ENCODE measurements around the gene PCNX2.

Gene PCNX2

GRCh38 chr1:233256789-233257188, 38.7 kb downstream of the PCNX2 start:
- no peak for DNase-seq

GRCh38 chr1:233256191-233256590, 39.3 kb downstream of the PCNX2 start:
- no peak for DNase-seq

GRCh38 chr1:233255145-233255544, 40.4 kb downstream of the PCNX2 start:
- DNase-seq = no peak

- no peak for DNase-seq
These were observed 41.6 kb downstream of the PCNX2 start for GRCh38 chr1:233253832-233254331.

- DNase-seq = no peak
These were observed 42.2 kb downstream of the PCNX2 start for GRCh38 chr1:233253231-233253831.

GRCh38 chr1:233252441-233252840, 43.1 kb downstream of the PCNX2 start:
- DNase-seq = no peak

GRCh38 chr1:233251201-233251720, 44.3 kb downstream of the PCNX2 start:
- DNase-seq = no peak

- no peak for DNase-seq
These were observed 47.5 kb downstream of the PCNX2 start for GRCh38 chr1:233248014-233248413.

- no peak for DNase-seq
These were observed 48.6 kb downstream of the PCNX2 start for GRCh38 chr1:233246965-233247364.

- no peak for DNase-seq
These were observed 50.2 kb downstream of the PCNX2 start for GRCh38 chr1:233245191-233245765.

GRCh38 chr1:233244183-233244582, 51.3 kb downstream of the PCNX2 start:
- no peak for DNase-seq

- DNase-seq = no peak
These were observed 52.6 kb downstream of the PCNX2 start for GRCh38 chr1:233242827-233243483.

GRCh38 chr1:233241759-233242158, 53.8 kb downstream of the PCNX2 start:
- DNase-seq = no peak

- no peak for DNase-seq
These were observed 54.5 kb downstream of the PCNX2 start for GRCh38 chr1:233240829-233241682.

GRCh38 chr1:233240371-233240770, 55.2 kb downstream of the PCNX2 start:
- no peak for DNase-seq

GRCh38 chr1:233238884-233239431, 56.6 kb downstream of the PCNX2 start:
- DNase-seq = no peak

- DNase-seq = no peak
These were observed 57.9 kb downstream of the PCNX2 start for GRCh38 chr1:233237647-233238046.

- DNase-seq = no peak
These were observed 62.0 kb downstream of the PCNX2 start for GRCh38 chr1:233233508-233234040.

GRCh38 chr1:233230011-233230410, 65.5 kb downstream of the PCNX2 start:
- no peak for DNase-seq

GRCh38 chr1:233229288-233229687, 66.2 kb downstream of the PCNX2 start:
- no peak for DNase-seq

- no peak for DNase-seq
These were observed 67.5 kb downstream of the PCNX2 start for GRCh38 chr1:233227930-233228465.

GRCh38 chr1:233224311-233224710, 71.2 kb downstream of the PCNX2 start:
- DNase-seq = no peak
